Esophagus squamous epithelium (tissue), 4 donors: ENCODE measurements around the gene CTSO.

Experiments used
- CTCF ChIP-seq, 6 experiments: fragments of 450-650 bp in 4 of 6; fragments of 200-600 bp in 2 of 6; sonication (generic) in 2 of 6; IDR thresholded peaks; one replicate each; pipeline ENCODE4 v1.5.1; 2016 to 2019; ENCODE audit warnings: antibody characterized with exemption in 6 of 6, mild to moderate bottlenecking in 4 of 6, moderate library complexity in 4 of 6
- POLR2A ChIP-seq, 4 donors: fragments of 450-650 bp; IDR thresholded peaks; one replicate each; pipeline ENCODE4 v1.6.1; 2017; ENCODE audit warnings: antibody characterized with exemption in 4 of 4, mild to moderate bottlenecking in 4 of 4, moderate library complexity in 3 of 4

GRCh38 chr4:155952501-155952901 is 1.2 kb downstream of the CTSO start:
- no peak for TF ChIP-seq CTCF (IDR thresholded peaks at IDR 0.05)
- no peak for TF ChIP-seq POLR2A (IDR thresholded peaks at IDR 0.05)
